Chondrocyte (in vitro differentiated cells): ENCODE measurements around the gene NUDT3. TPM values are rescaled to one million over a fixed set of nuclear protein-coding genes. Genes with fewer than 3 reads are reported as not detected.
"Not testable (repeated sequence)": the region's sequence is repeated elsewhere in the genome, so short reads cannot be mapped to it uniquely, and the experiment has no call there.

Source experiments
- DNase-seq: peaks from one replicate; pipeline ENCODE4 v3.0.0; 2021; ENCODE audit warnings: mixed read lengths, low spot score
- H3K27ac Mint-ChIP-seq: one replicate; pipeline ENCODE4 v1.8.0; 2021; ENCODE audit warnings: mild to moderate bottlenecking, moderate library complexity, mixed read lengths; ENCODE audit not compliant: unreplicated experiment
- H3K27me3 Mint-ChIP-seq: 2 replicates; pipeline ENCODE4 v1.8.0; 2021; ENCODE audit warnings: low read depth, mixed read lengths
- H3K36me3 Mint-ChIP-seq: 2 replicates; pipeline ENCODE4 v1.8.0; 2021; ENCODE audit warnings: low read depth, mixed read lengths
- H3K4me1 Mint-ChIP-seq: 2 replicates; pipeline ENCODE4 v1.8.0; 2021; ENCODE audit warnings: low read depth, mild to moderate bottlenecking, mixed read lengths
- H3K4me3 Mint-ChIP-seq: one replicate; pipeline ENCODE4 v1.8.0; 2021; ENCODE audit warnings: mild to moderate bottlenecking, moderate library complexity, mixed read lengths; ENCODE audit not compliant: unreplicated experiment
- H3K9me3 Mint-ChIP-seq: 2 replicates; pipeline ENCODE4 v1.8.0; 2021; ENCODE audit warnings: low read depth, mixed read lengths
- total RNA-seq: library from RNA; stranded (reverse); gene quantifications from 3 replicates; pipeline ENCODE4 v1.2.1, GENCODE V29; 2021
- TF ChIP-seq, protein P1 (sequence below): fragments of 200-600 bp; sonication (generic); IDR thresholded peaks from 2 replicates; pipeline ENCODE4 v1.5.0; 2021; ENCODE audit warnings: antibody characterized with exemption, mild to moderate bottlenecking, moderate library complexity

NUDT3 gene
- total RNA-seq, 1 donor from 2014 or later: 22.0 TPM

DNA sequence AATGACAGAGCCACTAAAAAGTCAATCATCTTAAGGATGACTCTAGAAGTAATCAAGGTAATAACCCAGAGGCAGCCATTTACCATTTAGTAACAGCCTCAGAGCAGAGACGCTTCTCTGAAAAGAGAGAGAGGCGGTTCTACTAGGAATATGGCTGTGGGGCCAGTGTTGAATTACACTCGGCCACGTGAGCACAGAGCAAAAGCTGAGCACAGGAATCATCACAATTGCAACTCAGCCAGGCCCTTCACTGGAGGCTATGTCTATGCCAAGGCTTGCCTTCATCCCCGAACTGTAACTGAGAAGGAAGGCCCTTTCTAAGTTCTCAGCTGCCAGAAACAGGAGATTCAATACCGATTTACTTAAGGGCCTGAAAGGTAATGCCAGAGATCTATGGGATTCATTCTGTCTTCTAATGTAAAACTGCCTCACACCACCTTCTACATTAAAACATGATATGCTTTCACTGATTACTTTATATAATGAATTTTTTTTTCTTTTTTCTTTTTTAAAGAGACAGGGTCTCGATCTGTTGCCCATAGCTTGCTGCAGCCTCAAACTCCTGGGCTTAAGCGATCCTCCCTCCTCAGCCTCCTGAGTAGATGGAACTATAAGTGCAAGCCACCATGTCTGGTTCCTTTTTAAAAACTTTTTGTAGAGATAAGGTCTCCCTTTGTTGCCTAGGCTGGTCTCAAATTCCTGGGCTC is 67.6 kb downstream of the NUDT3 start:
- Mint-ChIP-seq H3K27ac (peak overlapping the region; percentile 85), H3K4me3 (no peak overlapping the region), H3K27me3 (no peaks in the 10 kb centered on the region), H3K9me3 (no peaks in the 10 kb centered on the region), H3K36me3 (peaks cover 1% of the 10 kb centered on the region), H3K4me1 (peaks cover 8% of the 10 kb centered on the region)
- TF ChIP-seq, protein P1, sequence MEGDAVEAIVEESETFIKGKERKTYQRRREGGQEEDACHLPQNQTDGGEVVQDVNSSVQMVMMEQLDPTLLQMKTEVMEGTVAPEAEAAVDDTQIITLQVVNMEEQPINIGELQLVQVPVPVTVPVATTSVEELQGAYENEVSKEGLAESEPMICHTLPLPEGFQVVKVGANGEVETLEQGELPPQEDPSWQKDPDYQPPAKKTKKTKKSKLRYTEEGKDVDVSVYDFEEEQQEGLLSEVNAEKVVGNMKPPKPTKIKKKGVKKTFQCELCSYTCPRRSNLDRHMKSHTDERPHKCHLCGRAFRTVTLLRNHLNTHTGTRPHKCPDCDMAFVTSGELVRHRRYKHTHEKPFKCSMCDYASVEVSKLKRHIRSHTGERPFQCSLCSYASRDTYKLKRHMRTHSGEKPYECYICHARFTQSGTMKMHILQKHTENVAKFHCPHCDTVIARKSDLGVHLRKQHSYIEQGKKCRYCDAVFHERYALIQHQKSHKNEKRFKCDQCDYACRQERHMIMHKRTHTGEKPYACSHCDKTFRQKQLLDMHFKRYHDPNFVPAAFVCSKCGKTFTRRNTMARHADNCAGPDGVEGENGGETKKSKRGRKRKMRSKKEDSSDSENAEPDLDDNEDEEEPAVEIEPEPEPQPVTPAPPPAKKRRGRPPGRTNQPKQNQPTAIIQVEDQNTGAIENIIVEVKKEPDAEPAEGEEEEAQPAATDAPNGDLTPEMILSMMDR: no peak
- DNase-seq: no peak

DNA sequence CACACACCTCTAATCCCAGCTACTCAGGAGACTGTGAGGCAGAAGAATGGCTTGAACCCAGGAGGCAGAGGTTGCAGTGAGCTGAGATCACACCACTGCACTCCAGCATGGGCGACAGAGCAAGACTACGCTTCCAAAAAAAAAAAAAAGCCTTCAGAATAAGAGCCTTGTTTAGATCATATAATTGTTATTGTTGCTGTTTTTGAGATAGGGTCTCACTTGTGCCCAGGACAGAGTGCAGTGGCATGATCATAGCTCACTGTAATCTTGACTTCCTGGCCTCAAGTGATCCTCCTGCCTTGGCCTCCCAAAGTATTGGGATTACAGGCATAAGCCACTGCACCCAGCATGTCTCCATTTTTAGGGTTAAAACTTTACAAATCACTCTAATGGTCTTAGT is 68.2 kb downstream of the NUDT3 start:
- Mint-ChIP-seq H3K27ac (peak overlapping the region; percentile 85), H3K4me1 (peaks cover 12% of the 10 kb centered on the region)
- not testable (repeated sequence) for H3K27me3 Mint-ChIP-seq, DNase-seq, H3K4me3 Mint-ChIP-seq, H3K36me3 Mint-ChIP-seq, H3K9me3 Mint-ChIP-seq

DNA sequence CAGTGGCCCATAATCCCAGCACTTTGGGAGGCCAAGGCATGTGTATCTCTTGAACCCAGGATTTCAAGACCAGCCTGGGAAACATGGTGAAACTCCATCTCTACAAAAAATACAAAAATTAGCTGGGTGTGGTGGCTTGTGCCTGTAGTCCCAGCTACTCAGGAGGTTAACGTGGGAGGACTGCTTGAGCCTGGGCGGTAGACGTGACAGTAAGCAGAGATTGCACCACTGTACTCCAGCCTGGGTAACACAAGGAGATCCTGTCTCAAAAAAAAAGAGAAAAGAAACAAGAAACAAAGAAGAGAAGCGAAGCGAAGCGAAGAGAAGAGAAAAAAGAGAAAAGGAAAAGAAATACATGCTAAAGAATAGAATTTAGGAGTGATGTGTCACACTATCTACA is 69.2 kb downstream of the NUDT3 start:
- peaks cover 1% of the 10 kb centered on the region for H3K36me3 Mint-ChIP-seq
- no peaks in the 10 kb centered on the region for H3K9me3 Mint-ChIP-seq
- no peak for DNase-seq
- H3K4me3 Mint-ChIP-seq: no peak overlapping the region
- H3K27ac Mint-ChIP-seq: peak overlapping the region; percentile 46
- peaks cover 21% of the 10 kb centered on the region for H3K4me1 Mint-ChIP-seq
- TF ChIP-seq, protein P1: no peak
- no peaks in the 10 kb centered on the region for H3K27me3 Mint-ChIP-seq

DNA sequence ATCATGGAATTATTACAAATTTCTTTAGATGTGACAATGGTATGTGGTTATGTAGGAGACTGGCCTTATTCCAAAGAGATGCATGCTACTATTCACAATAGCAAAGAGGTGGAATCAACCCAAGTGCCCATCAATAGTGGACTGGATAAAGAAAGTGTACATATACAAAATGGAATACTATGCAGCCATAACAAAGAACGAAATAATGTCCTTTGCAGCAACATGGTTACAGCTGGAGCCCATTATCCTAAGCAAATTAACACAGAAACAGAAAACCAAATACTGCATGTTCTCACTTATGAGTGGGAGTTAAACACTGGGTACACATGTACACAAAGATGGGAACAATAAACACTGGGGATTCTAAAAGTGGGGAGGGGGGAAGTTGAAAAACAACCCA is 69.7 kb downstream of the NUDT3 start:
- H3K9me3 Mint-ChIP-seq: no peaks in the 10 kb centered on the region
- no peaks in the 10 kb centered on the region for H3K27me3 Mint-ChIP-seq
- DNase-seq: no peak
- TF ChIP-seq, protein P1: no peak
- no peak overlapping the region for H3K27ac Mint-ChIP-seq
- H3K36me3 Mint-ChIP-seq: peaks cover 1% of the 10 kb centered on the region
- H3K4me1 Mint-ChIP-seq: peaks cover 27% of the 10 kb centered on the region
- no peak overlapping the region for H3K4me3 Mint-ChIP-seq

DNA sequence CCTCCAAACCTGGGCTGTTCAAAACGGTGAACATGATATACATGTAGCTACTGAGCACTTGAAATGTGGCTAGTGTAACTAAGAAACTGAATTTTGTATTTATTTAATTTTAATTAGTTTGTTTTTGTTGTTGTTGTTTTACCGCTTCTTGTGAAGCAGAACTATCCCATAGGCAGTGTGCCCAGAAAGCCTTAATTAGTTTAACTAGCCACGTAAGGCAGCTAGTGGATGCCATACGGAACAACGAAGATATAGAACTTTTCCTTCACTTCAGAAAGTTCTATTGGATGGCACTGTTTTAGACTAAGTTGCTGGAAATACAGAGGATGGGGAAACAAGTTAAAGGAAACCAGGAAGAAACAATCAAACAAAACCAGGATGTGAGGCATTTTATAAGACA is 70.6 kb downstream of the NUDT3 start:
- TF ChIP-seq, protein P1: no peak
- Mint-ChIP-seq H3K4me1 (peaks cover 36% of the 10 kb centered on the region), H3K4me3 (no peak overlapping the region), H3K36me3 (peaks cover 1% of the 10 kb centered on the region), H3K27ac (no peak overlapping the region), H3K27me3 (no peaks in the 10 kb centered on the region), H3K9me3 (no peaks in the 10 kb centered on the region)
- DNase-seq: no peak

DNA sequence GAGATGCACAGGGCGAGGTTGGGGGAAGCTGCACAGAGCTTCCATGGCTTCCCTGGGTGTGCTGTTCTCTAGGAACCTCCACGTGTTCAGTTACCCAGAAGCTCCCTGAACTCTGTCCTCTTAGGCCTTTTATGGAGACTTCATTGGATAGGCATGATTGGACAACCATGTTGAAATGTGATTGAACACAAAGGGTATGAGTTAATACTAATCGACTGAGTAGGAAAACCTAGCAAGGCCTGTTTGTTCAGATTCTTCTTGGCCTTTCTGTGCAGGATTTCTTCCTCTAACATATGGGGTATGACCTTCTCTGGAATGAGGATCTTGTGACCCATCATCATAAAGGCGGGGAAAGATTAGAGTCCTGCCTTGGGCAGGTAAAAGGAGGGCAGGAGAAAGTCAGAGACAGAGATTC is 73.0 kb downstream of the NUDT3 start:
- H3K9me3 Mint-ChIP-seq: no peaks in the 10 kb centered on the region
- TF ChIP-seq, protein P1: no peak
- peak overlapping the region; percentile 81 for H3K27ac Mint-ChIP-seq
- peaks cover 1% of the 10 kb centered on the region for H3K36me3 Mint-ChIP-seq
- peaks cover 35% of the 10 kb centered on the region for H3K4me1 Mint-ChIP-seq
- no peaks in the 10 kb centered on the region for H3K27me3 Mint-ChIP-seq
- no peak for DNase-seq
- H3K4me3 Mint-ChIP-seq: no peak overlapping the region
